Epidermal melanocyte (primary cell): ENCODE data around the gene PLD4.
"Not testable (repeated sequence)": the region's sequence is repeated elsewhere in the genome, so short reads cannot be mapped to it uniquely, and the experiment has no call there.

Source experiments
- DNase-seq: peaks from one replicate; pipeline ENCODE4 v3.0.0; 2011; ENCODE audit warnings: low spot score; ENCODE audit not compliant: insufficient read length

The PLD4 gene, protein sequence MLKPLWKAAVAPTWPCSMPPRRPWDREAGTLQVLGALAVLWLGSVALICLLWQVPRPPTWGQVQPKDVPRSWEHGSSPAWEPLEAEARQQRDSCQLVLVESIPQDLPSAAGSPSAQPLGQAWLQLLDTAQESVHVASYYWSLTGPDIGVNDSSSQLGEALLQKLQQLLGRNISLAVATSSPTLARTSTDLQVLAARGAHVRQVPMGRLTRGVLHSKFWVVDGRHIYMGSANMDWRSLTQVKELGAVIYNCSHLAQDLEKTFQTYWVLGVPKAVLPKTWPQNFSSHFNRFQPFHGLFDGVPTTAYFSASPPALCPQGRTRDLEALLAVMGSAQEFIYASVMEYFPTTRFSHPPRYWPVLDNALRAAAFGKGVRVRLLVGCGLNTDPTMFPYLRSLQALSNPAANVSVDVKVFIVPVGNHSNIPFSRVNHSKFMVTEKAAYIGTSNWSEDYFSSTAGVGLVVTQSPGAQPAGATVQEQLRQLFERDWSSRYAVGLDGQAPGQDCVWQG

DNA sequence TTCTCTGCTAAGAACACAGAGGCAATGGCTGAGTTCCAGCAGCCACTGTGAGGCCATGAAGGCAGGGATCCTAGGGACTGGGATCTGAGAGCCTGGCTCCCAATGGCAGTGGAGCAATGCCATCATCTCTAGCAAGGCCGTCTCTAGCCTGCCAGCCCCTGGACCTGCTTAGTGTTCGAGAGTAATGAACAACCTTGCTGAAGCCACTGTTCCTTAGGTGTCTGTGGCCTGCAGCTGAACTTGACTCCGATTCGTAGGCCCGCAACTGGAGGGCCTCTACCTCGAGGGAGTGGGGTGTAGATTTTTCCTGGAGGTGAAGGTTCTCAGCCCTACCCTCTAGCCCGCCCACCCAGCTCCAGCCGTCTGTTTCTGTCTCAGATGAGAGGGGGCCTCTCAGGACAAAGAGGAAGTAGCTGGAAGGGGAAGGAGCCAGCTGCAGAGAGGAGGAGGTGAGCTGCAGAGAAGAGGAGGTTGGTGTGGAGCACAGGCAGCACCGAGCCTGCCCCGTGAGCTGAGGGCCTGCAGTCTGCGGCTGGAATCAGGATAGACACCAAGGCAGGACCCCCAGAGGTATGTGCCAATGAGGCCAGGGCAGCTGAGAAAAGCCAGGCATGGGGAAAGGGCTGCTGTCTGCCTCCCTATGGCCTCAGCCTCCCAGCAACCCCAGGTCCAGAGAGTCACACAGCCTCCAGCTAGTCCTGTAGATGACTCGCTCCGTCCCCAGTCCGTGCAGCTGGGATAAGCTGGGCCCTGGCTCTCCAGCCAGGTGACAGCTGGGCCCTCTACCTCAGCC lies at the start of gene PLD4:
PLD4 (plus strand) TSS at position 459 of the 793 bp plus-strand sequence. CDS start 2,262 bp downstream, outside the sequence.
- no peak for DNase-seq

DNA sequence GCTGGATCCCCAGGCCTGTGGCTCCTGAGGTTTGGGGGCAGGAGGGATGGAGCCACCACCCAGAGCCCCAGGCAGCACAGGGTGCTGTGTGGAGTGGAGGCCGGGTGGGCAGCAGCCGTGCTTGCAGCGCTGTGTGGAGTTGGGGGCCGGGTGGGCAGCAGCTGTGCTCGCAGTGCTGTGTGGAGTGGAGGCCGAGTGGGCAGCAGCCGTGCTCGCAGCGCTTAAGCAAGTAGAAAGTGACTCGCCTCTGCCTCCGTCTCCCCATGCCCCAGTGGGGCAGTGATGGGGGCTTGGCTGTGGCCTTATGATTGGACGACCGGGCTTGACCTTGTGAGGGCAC lies 49.3 kb upstream of the PLD4 start:
- DNase-seq = no peak

DNA sequence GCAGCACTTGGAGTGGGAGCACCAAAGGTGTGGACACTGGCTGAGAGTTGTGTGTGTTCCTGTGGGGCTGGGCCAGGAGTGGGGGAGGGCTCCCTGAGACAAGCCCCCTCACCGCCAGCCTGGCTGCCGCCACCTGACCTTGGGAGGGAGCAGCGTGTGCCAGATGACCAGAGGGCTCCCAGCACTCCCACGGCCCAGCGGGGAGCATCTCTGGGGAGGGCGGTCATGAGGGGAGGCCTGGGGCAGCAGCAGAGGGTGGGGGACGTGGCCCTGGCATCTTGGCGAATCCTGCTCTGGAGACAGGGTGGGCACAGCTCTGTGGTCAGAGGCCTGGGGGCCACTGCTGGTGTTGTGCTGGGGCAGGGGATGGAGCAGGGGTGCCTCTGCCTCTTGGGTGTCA lies 48.9 kb upstream of the PLD4 start:
- no peak for DNase-seq

DNA sequence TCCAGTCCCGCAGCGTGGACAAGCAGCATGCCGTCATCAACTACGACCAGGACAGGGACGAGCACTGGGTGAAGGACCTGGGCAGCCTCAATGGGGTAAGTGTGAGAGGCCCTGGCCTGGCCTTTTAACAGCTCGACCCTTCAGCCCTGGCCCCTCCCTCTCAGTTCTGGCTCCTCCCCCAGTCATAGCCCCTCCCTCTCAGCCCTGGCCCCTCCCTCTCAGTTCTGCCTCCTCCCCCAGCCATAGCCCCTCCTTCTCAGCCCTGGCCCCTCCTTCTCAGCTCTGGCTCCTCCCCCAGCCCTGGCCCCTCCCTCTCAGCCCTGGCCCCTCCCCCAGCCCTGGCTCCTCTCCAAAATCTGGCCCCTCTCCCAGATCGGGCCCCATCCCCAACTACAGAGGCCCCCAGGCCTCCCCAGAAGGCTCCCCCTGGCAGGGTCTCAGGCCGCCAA lies 48.4 kb upstream of the PLD4 start:
- DNase-seq = no peak

DNA sequence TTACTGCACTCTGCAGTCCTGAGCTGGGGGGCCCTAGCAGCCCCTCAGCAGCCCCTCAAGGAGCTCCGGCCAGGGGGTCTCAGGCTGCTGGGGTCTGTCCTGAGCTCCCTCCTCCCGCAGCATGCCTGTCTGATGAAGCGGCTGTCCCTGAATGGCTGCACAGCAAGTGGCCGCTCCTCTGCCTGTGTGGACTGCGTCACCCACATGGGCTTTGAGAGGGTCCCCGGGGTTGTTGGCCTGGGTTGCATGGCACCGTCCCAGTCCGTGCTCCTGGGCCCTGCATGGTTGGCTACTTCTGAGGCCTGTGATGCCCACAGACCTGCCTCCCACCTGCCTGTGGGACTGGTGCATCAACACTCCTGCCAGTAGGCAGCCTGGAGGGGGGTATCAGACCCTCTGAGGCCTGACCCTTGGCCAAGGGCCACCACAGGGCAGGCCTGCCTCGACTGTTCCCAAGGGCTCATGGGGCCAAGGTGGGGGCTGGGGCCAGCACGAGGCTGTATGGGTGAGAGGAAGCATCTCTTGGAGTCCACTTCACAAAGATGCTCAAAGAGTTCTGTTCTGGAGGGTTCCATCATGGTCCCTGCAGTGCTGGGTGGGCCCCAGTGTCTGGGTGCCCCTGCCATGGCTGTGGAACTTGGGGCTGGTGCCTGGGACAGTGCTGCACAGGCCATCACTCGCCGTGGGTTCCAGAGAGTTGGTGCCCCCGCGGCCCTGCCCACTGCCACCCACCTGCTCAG lies 47.4 kb upstream of the PLD4 start:
- DNase-seq = no peak

DNA sequence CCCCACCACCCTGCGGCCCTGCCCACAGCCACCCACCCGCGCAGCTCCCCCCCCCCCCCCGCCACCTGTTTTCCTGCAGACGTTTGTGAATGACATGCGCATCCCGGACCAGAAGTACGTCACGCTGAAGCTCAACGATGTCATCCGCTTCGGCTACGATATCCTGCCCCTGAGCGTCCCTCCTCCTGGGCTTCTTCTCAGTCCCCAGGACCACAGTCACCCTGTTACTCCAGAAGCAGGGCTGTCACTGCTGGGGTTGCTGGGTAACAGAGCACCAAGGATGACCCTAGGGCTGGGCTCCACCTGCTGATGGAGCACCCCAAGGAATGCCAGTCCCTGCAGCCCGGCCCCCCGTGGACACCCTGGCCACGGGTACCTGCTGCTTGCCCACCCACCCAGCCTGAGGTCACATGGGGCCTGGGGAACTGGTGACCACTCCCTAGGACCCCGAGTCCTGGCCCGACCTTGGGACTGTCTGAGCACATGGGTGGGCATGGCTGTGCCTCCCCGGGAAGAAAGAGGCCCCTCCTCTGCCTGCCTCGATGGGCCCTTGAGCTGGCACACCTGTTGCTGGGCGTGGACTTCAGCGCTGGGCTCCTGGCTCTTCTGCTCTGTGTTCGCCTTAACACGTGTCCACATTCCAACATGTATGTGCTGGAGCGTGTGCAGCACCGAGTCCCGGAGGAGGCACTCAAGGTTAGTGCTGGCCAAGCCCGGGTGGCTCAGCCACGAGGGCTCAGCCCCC lies 46.7 kb upstream of the PLD4 start:
- no peak for DNase-seq

DNA sequence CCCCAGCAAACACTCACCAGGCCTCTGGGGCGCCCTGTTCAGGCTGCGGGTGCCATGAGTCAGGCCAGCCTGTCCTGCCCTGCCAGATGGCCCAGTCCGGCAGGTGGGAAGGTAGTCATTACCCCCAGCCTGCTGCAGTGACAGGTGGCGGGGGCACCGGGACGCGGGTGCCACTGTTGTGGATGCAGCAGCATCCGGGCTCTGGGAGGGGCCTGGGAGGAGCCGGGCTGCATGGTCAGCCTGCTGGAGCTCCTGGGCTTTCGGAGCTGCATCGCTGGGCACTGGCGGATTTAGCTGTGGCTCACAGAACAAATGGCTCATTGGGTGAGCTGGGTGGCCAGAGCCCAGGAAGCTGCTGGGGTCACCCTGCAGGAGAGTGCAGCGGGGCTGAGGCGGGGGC lies 46.1 kb upstream of the PLD4 start:
- DNase-seq = no peak

DNA sequence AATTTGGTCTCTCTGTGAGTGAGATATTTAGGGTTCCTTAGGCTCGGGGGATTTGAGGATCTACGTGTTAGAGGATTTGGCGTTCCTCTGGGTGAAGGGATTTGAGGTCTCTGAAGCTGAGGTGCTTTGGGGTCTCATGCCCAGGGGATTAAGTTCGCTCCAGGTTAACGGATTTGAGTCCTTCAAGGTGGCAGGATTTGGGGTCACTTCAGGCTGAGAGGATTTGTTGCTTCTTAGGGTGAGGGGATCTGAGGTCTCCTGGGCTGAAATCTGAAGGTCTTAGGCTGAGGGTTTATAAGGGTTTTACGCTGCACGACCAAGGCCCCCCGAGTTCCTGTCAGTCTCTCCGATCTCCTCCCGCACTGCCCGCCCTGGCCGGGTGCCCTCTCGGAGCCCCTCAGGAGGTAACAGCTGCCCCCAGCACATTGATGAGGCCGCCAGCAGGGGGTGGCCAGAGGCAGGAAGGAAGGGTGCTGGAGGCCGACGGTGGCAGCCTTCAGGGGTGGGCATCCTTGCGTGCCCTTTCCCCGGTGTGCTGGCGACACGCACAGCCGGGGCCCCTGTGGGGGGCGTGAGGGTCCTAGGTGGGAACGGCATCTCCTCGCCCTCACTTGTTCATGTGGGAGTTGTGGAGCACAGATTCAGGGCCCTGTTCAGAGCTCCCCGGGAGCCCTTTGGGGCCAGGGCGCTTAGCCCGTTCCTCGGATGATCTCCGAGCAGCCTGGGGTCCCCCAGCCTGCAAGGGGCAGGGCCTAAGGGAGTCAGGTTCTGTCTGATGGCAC lies 45.3 kb upstream of the PLD4 start:
- DNase-seq = no peak

DNA sequence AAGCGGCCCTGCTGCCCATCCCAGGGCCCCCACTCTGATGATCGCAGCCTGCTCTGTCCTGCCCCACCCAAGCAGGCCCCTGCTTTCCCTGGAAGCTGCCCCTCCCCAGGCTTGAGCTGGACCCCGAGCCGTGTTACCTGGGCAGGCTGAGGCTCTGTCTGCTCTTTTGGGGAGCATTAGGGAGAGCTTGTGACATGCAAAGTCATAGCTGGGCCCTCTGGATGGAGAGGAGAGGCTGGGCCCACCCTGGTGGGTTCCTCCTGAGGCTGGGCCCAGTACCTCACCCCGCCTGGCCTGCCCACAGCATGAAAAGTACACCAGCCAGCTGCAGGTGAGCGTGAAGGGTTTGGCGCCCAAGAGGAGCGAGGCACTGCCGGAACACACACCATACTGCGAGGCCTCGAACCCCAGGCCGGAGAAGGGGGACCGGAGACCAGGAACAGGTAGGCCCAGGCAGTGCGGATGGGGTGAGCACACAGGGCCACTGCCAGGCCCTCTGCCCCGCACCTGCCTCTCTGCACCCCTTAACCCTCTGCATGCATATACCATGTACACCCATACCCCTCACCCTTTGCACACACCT lies 44.6 kb upstream of the PLD4 start:
- no peak for DNase-seq

DNA sequence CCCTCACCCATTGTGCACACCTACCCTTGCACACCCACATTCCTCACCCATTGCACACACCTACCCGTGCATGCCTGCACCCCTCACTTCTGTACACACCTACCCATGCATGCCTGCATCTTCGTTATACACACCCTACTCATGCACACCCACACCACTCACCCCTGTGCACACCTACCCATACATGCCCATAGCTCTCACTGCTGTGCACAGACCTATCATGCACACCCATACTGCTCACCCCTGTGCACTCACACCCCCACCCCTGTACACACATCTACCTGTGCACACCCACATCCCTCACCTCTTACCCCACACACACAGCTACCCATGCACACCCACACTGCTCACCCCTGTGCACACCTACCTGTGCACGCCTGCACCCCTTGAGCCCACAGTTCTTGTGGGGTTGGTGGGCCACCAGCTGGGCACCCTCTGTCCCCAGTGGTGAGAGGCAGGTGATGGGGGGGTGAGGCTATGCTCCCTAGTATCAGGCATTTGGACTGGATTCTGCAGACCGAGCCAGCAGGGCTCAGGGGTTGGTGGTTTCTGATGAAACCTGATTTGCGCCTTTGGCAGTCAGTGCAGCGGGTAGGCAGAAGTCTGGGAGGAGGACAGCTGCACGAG lies 44.0 kb upstream of the PLD4 start:
- DNase-seq = no peak

DNA sequence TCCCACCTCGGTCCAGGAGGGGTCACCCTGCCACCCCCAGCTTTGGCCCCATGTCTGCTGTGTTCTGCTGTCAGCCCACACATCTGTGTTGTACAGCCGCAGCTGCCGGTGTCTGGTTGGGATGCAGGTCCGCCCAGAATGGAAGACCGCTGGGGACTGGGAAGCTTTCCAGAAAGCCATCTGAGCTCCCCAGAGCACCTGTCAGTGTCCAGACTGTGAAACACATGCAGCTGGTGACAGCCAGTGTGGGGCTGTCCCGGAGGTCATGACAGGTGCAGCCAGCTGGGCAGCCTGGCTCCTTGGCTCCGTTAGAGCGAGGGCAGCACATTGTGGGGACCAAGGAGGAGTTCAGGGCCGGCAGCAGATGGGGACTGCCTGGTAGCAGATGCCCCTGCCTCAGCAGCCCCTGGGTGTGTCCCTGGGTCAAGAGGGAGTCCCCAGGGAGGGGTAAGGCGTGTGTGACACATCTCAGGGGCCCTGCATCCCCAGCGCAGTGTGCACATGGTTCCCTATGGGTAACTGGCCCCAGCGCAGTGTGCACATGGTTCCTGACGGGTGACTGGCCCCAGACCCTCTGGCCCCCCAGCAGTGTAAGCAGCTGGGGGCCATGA lies 43.2 kb upstream of the PLD4 start:
- no peak for DNase-seq

DNA sequence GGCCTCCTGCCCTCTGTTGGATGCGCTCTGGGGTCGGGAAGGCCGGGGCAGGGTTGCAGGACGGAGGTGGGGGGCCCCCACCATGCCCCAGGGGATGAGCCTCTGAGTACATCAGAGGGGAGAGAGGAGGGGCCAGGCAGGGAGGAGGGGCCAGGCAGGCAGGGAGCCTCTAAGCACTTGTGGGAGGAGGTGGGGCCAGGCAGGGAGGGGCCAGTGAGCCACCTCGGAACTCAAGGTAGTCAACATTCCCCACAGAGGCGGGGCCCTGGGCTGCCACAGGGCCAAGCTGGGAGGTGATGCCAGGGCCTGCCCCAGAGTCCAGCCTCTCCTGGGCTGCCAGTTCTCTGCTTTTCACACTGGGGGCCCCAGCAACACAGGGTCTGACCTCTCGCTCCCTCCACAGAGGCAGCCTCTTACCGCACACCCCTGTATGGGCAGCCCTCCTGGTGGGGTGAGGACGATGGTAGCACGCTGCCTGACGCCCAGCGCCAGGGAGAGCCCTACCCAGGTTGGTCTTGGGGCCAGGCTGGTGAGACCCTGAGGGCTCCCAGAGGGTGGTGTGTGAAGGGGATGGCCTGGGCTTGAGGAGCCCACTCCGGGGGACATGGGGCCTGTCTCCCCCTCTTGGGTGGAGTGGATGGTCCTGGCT lies 42.2 kb upstream of the PLD4 start:
- no peak for DNase-seq

DNA sequence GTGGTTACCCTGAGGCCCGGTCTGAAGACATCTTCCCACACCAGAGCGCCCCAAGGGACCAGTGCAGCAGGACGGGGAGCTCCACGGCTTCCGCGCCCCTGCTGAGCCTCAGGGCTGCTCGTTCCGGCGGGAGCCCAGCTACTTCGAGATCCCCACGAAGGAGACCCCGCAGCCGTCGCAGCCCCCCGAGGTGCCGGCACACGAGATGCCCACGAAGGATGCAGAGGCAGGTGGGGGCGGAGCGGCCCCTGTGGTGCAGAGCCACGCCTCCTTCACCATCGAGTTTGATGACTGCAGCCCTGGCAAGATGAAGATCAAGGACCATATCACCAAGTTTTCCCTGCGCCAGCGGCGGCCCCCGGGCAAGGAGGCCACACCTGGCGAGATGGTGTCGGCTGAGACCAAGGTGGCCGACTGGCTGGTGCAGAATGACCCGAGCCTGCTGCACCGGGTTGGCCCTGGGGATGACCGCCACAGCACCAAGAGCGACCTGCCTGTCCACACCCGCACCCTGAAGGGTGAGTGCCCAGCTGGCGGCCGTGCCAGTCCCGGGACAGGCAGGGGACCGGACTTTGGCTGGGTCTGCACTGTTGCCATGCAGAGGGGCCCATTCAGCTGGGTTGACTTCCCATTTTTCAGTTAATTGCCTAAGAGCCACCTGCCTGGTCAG lies 41.6 kb upstream of the PLD4 start:
- DNase-seq = no peak

DNA sequence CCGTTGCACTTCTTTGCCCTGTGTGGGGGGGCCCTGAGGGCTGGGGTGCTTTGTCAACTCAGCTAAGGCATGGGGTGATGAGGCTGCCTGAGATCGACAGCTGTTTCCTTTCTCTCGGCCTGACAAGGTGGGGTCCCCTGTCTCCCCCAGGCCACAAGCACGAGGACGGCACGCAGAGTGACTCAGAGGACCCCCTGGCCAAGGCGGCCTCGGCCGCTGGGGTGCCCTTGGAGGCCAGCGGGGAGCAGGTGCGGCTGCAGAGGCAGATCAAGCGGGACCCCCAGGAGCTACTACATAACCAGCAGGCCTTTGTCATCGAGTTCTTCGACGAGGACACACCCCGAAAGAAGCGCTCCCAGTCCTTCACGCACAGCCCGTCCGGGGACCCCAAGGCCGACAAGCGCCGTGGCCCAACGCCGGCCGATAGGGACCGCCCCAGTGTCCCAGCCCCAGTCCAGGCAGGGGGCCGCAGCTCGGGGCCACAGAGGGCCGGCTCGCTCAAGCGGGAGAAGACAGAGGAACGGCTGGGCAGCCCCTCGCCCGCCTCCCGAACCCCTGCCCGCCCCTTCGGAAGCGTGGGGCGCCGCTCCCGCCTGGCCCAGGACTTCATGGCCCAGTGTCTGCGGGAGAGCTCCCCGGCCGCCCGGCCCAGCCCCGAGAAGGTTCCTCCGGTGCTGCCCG lies 40.9 kb upstream of the PLD4 start:
- DNase-seq = no peak

DNA sequence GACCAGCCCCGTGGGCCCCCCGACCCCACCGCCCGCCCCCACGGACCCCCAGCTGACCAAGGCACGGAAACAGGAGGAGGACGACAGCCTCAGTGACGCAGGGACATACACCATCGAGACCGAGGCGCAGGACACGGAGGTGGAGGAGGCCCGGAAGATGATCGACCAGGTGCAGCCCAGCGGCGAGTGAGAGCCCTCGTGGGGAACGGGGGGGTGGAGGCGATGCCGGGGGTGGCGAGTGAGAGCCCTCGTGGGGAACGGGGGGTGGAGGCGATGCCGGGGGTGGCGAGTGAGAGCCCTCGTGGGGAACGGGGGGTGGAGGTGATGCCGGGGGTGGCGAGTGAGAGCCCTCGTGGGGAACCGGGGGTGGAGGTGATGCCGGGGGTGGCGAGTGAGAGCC lies 40.3 kb upstream of the PLD4 start:
- not testable (repeated sequence) for DNase-seq

DNA sequence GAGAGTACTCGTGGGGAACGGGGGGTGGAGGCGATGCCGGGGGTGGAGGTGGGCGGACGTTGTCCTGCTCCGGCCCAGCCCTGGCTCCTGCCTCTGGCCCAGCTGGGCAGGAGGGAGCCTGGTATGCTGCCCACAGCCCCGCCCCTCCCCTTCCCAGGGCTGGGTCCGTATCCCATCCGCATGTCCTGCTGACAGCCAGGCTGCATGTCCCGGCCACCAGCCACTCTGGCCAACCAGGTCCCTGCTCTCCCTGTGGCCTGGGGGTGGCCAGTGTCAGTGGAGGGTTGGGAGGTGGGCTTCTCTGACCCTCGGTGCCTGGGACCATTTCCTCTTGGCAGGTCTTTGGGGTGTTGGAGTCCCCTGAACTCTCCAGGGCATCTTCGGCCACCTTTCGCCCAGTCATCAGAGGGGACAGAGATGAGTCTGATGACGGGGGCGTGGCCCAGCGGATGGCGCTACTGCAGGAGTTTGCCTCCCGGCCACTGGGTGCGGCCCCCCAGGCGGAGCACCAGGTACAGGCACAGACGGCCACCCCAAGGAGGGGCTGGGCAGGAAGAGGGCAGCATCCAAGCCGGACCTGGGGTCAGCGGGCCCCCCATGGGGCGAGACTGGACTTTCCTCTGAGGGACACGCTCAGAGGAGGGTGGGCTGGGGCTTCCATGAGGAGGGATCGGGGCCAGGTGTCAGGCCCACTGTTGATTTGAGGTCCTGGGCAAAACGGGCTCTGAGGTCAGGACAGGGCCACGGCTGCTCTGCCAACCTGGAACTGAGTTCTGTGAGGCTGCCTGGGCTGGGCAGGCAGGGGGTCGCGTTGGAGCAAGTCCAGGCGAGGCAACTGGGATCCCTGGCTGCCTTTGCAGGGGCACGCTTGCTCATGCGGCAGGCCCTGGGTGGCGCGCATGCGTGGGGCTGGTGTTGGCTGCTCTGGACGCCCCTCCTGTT lies 39.4 kb upstream of the PLD4 start:
- no peak for DNase-seq
